Stromal cell of bone marrow (primary cell): Measurements from ENCODE around the gene FOSL2.

Experiments used
- DNase-seq: peaks from one replicate; pipeline ENCODE4 v3.0.0-alpha.2; 2012; ENCODE audit warnings: low read depth

FOSL2 gene

GRCh38 chr2:28451793-28452533 is 59.3 kb downstream of the FOSL2 start:
- DNase-seq, result no peak

DNA sequence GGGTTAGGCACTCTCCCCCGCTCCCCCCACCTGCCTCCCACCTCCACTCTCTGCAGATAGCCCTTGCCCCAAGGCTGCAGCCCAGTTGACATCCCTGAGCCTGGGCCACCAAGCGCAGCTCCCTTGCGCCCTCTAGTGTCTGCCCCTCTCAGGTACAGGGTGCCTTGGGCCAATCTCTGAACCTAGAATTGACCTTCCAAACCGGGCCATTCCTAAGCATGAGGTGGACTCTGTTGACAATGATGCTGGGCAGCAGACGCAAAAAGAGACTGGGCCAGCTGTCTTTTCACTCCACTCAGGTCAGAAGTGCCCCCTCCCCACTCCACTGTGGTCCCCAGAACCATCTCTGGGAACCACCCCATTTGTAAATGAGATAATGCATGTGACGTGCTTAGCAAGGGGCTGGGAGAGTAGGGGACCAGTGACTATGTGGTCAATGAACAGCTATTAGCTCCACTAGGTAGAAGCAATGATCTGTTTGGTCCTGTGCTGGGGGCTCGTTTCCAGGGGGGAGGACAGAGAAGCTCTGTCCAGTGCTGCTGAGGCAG is 60.0 kb downstream of the FOSL2 start:
- no peak for DNase-seq

GRCh38 chr2:28453396-28453795 is 60.7 kb downstream of the FOSL2 start:
- DNase-seq, result no peak

GRCh38 chr2:28454016-28454930 is 61.6 kb downstream of the FOSL2 start:
- DNase-seq, result no peak

GRCh38 chr2:28457237-28457636 is 64.6 kb downstream of the FOSL2 start:
- DNase-seq, result no peak

- DNase-seq, result no peak
Measured at GRCh38 chr2:28461056-28461455, 68.4 kb downstream of the FOSL2 start.

DNA sequence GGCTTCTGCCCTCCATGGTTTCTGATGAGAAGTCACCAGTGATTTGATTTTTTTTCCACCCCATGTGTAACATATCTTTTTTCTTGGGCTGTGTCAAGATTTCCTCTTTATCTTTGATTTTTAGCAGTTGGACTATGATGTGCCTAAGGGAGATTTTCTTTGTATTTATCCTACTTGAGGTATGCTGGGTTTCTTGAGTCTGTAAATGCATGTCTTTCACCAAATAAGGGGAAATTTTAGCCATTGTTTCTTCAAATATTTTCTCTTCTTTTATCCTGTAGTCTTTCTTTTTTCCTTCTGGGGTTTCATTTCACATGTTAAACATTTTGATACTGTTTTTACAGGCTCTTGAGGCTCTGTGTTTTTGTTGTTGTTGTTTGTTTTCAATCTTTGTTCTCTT is 69.5 kb downstream of the FOSL2 start:
- no peak for DNase-seq

DNA sequence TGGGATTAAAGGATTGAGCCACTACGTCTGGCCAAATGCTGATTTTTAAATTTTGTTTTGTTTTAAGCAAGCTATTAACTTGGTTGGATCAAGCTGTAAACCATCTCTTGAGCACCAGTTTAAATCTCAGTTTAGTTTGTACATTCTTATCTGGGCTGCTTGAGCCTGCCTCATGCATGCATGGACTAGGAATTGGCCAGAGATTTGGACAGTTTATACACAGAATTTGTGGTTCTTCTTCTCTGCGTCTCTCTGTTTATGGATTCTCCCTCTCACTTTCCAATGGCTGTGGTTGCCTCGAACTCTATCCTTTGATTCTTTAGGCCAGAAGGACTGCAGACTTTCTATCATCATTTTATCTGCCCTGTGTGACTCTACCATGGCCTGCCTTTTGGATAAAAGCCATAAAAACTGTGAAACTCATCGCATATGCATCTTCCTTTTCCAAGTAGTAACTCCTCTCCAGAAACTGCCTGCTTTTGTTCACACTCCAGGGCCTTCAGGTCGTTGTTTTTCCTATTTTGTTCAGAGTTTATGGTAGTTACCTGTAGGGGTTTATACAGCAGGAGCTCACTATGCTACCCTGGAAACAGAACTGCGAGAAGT is 70.7 kb downstream of the FOSL2 start:
- DNase-seq, result no peak

DNA sequence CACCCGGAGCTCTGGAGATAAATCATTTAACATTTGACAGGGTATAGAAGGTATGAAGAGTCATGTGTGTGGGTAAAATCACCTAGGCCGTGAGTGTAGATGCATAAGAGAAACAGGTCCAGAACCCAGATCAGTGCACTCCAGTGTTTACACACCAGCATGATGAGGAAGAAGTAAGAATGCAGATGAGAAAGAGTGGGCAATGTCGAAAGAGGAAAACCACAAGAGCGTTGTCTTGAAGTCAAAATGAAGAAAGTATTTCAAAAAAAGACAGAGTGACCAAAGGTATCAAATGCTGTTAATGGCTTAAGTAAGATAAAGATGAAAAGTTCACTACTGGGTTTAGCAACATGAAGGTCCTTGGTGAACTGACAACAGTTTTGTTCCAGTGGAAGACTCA is 71.2 kb downstream of the FOSL2 start:
- no peak for DNase-seq

DNA sequence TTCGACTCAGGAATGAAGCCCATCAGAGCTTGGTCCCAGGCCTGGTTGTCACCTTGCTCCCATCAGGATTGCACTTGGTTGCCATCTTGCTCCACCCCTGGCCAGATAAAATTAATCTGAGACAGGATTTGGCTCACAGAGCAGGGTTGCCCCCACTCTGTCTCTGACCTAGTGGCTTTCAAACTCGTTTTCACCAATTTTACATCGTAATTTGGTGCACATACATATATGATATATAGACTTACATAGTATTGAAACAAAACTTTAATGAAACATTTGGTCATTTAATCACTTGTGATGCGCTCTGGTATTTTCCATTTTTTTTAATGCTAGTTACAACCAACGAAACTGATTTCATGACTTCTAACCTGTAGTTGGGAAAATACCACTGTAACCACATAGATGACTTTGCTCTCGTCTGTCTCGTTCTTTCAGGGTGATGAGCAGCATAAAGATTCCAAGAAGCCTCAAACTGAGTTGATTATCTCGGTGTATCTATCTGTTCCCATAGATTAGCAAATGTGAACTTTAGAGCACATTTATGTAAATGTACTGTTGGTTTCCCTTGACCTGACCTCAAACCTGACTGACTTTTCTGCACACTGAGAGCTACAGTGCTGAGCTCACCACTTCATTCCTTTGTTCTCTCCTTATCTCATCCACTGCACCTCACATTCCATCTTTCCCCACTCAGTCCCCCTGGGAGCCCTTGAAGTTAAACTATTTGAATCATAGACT is 72.7 kb downstream of the FOSL2 start:
- no peak for DNase-seq
